VCaP (cell line): ENCODE results near the gene MAP2K6.

Experiments used
- H3K27ac ChIP-seq: fragments of 450-650 bp; 2 replicates; pipeline ENCODE4 v1.5.1; 2017
- TF ChIP-seq, protein P1 (sequence below): fragments of 450-650 bp; conservative IDR thresholded peaks from 2 replicates; pipeline ENCODE4 v1.5.1; 2017; ENCODE audit warnings: mild to moderate bottlenecking, moderate library complexity

MAP2K6 gene

DNA sequence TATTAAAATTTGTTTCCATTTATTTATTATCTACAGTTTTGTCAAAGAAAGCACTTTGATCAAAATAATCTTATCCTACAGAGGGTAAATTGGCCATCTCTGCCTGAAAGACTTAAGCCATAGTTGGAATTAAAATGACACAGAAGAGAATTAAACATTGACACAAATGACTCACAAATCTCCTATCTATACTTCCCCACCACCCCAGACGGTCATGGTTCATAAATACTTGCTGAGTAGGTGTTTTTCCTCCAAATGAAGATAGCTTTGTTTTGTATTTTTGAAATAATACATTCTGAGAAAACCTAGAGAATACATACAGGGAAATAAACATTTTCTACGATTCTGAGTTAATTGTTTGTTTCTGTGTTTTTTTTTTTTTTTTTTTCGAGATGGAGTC is 142.8 kb downstream of the MAP2K6 start:
- no peak overlapping the region for H3K27ac ChIP-seq
- TF ChIP-seq, protein P1, sequence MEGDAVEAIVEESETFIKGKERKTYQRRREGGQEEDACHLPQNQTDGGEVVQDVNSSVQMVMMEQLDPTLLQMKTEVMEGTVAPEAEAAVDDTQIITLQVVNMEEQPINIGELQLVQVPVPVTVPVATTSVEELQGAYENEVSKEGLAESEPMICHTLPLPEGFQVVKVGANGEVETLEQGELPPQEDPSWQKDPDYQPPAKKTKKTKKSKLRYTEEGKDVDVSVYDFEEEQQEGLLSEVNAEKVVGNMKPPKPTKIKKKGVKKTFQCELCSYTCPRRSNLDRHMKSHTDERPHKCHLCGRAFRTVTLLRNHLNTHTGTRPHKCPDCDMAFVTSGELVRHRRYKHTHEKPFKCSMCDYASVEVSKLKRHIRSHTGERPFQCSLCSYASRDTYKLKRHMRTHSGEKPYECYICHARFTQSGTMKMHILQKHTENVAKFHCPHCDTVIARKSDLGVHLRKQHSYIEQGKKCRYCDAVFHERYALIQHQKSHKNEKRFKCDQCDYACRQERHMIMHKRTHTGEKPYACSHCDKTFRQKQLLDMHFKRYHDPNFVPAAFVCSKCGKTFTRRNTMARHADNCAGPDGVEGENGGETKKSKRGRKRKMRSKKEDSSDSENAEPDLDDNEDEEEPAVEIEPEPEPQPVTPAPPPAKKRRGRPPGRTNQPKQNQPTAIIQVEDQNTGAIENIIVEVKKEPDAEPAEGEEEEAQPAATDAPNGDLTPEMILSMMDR, result no peak

DNA sequence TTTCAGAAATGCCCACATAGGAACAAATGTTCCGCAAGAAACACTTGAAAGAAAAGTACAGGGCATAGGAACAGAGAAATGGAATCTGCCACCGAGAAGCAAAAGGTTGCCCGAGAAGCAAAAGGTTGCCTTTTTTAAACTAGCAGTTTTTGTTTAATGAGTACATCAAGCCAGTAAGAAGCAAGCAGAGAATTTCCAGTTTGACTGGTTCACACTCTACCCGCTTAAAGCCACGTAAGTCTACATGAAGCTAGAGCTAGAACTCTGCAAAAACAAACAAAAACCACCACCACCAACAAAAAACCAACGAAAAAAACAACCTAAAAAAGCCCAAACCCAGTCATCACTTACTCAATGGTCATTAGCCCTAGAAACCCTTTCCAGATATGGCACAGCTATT is 144.3 kb downstream of the MAP2K6 start:
- TF ChIP-seq, protein P1, result no peak
- H3K27ac ChIP-seq, result no peak overlapping the region

DNA sequence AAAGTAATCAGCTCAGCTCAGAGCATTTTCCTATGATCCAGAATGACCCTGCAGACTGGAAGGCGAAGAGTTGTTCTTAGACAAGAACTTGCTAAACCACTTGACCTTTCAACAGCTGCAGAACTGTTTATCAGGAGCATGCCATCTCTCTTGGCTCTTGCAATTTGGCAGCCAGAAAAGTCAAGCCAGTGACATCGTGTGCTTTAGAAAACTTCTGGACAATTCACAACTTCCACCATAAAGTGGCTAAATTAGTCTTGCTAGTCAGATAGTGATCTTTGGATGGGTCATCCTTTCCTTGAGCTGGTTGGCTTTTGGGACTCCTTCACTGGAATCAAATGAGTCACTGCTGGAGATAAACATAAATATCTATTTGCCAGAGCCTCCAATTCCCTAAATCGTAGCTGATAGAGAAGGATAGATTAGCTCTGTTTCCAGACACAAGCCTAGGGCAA is 146.5 kb downstream of the MAP2K6 start:
- TF ChIP-seq, protein P1, result no peak
- no peak overlapping the region for H3K27ac ChIP-seq

DNA sequence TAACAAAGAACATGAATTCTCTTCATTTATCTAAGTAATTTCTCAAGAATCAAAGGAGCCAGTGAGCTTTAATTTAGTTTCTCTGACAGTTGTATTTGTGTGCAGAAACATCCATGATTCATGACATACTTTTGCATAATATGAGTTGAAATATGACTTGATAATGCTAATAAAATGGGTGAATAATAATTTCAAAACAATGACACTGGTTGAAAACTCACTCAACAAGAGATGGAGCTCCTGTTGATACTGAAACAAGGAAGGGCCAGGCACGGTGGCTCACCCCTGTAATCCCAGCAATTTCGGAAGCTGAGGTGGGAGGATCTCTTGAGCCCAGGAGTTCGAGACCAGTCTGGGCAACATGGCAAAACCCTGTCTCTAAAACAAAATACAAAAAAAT is 147.0 kb downstream of the MAP2K6 start:
- no peak overlapping the region for H3K27ac ChIP-seq
- TF ChIP-seq, protein P1, result no peak

DNA sequence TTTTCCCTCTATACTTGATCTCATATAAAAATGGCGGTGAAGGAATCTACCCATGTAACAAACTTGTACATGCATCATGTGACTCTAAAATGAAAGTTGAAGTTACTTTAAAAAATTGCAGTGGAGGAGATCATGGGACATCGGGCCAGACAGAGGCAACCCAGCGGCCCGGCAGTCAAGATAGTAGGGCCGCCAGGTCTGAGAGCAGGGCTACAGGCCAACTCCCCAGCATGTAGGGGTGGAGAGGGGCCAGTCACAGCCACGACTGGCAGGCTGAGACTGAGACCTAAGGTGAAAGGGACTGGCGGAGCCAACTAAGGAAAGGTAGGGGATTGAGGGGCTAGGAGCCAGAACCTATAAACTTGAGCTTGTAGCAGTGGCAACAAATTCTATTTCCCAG is 150.9 kb downstream of the MAP2K6 start:
- TF ChIP-seq, protein P1, result no peak
- no peak overlapping the region for H3K27ac ChIP-seq

DNA sequence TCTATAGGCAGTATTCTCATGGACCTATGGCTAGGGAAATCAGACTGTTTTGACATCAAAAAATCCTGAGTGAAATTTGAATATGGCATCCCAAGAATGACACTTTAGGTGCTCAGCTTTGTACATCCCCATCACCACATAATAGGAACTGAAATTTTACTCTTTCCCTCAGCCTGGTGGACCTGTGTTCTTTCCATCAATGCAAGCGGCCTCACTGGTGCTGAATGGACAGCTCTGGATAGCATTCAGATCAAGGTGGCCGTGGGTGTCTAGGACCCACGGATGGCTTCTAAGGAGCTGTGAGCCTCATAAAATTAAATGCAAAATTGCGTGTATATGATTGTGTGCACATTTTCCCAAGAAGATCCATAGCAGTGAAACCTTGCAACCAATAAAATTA is 152.6 kb downstream of the MAP2K6 start:
- TF ChIP-seq, protein P1, result no peak
- H3K27ac ChIP-seq, result no peak overlapping the region

DNA sequence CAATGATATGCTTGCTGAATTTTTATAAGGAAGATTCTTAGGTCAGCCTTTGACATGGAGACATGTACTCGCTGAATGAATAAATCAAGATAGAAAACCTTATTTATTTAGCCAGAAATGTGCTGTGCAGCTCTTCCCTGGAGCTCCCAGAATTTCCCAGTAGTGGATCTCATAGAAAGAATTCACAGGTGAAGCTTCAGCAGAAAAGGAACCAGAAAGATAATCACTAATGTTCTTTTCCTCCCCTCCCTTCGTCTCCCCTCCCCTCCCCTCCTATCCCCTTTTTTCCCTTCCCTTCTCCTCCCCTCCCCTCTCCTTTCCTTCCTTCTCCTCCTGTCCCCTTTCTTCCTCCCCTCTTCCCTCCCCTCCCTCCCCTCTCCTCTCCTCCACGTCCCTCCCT is 158.2 kb downstream of the MAP2K6 start:
- H3K27ac ChIP-seq, result no peak overlapping the region
- TF ChIP-seq, protein P1, result no peak

DNA sequence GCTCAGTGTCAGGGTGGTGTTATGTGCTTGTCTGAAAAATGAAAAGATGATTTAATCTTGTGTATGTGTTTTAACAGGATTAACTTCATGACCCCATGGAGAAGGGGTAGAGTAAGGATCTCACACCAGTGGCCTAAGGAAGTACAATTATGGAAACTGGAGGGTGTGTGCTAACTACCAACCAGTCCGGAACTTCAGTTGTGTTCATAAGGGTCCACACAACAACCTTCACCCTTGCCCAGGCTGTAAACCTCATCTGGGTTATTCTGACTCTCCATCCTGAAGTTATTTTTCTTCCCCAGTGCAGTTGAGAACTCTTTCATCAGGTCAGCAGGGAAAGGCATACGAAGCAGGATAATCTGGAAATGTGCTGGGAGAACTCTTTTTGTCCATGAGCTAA is 158.9 kb downstream of the MAP2K6 start:
- H3K27ac ChIP-seq, result no peak overlapping the region
- TF ChIP-seq, protein P1, result no peak
